Adrenal gland (tissue), 5 donors: ENCODE data around the gene HOXB13.

ENCODE experiments used
- CTCF ChIP-seq, 6 experiments: fragments of 450-650 bp in 4 of 6; fragments of 200-600 bp in 2 of 6; sonication (generic) in 1 of 6; IDR thresholded peaks; 1 replicate in 5 of 6; 2 replicates in 1 of 6; pipeline versions ENCODE4 v1.5.1 to v1.8.0; 2016 to 2021; ENCODE audit warnings: antibody characterized with exemption in 6 of 6, mild to moderate bottlenecking in 2 of 6, moderate library complexity in 1 of 6
- POLR2A ChIP-seq, 2 donors: fragments of 450-650 bp; IDR thresholded peaks; one replicate each; pipeline ENCODE4 v1.6.1; 2017; ENCODE audit warnings: antibody characterized with exemption in 2 of 2, mild to moderate bottlenecking in 2 of 2, moderate library complexity in 1 of 2
- donor health status: DM: no; HTN: no; CAD: no.

- no peak for TF ChIP-seq CTCF (IDR thresholded peaks at IDR 0.05)
- TF ChIP-seq POLR2A (IDR thresholded peaks at IDR 0.05) = no peak
These were observed 8.9 kb upstream of the HOXB13 start for GRCh38 chr17:48737330-48738043.
